ENCODE measurements around the gene LYST.
"Not testable (repeated sequence)": the region's sequence is repeated elsewhere in the genome, so short reads cannot be mapped to it uniquely, and the experiment has no call there.

LYST gene

DNA sequence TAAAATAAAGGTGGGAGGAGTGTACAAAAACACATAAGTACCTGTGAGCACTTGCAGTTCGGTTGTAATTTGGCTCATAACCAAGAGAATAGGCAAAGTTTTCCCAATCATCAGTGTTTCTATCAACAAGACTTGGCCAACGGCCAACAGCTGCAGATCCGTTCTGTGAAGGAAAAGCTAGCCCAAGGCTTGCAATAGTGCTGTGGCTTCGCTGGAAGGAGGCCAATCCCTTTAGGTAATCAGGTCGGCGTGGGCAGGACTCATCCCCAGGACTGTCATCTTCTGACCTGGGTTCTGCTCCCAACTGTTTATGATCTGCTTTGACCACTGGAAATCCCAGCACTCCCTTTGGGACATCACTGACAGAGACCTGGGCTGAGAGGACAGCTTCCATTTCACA, 107.8 kb downstream of the LYST start:
- no peak overlapping the region for H3K27ac ChIP-seq
- no peaks in the 10 kb centered on the region for H3K9me3 ChIP-seq (ENCODE audit: control insufficient read depth, low read length)
- no peaks in the 10 kb centered on the region for H3K79me2 ChIP-seq
- H3K4me2 ChIP-seq (ENCODE audit: low read length): no peak overlapping the region
- TF ChIP-seq, protein P1, sequence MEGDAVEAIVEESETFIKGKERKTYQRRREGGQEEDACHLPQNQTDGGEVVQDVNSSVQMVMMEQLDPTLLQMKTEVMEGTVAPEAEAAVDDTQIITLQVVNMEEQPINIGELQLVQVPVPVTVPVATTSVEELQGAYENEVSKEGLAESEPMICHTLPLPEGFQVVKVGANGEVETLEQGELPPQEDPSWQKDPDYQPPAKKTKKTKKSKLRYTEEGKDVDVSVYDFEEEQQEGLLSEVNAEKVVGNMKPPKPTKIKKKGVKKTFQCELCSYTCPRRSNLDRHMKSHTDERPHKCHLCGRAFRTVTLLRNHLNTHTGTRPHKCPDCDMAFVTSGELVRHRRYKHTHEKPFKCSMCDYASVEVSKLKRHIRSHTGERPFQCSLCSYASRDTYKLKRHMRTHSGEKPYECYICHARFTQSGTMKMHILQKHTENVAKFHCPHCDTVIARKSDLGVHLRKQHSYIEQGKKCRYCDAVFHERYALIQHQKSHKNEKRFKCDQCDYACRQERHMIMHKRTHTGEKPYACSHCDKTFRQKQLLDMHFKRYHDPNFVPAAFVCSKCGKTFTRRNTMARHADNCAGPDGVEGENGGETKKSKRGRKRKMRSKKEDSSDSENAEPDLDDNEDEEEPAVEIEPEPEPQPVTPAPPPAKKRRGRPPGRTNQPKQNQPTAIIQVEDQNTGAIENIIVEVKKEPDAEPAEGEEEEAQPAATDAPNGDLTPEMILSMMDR (IDR thresholded peaks at IDR 0.05): no peak
- H2AFZ ChIP-seq: no peak overlapping the region
- H3K9ac ChIP-seq: no peak overlapping the region
- no peaks in the 10 kb centered on the region for H3K27me3 ChIP-seq (ENCODE audit: control insufficient read depth, insufficient read depth, low read length)
- no peak overlapping the region for H3K4me3 ChIP-seq (ENCODE audit: low read depth, low read length)
- H3K4me1 ChIP-seq: no peaks in the 10 kb centered on the region
- no peaks in the 10 kb centered on the region for H3K36me3 ChIP-seq (ENCODE audit: control insufficient read depth, insufficient read depth, low read length)

DNA sequence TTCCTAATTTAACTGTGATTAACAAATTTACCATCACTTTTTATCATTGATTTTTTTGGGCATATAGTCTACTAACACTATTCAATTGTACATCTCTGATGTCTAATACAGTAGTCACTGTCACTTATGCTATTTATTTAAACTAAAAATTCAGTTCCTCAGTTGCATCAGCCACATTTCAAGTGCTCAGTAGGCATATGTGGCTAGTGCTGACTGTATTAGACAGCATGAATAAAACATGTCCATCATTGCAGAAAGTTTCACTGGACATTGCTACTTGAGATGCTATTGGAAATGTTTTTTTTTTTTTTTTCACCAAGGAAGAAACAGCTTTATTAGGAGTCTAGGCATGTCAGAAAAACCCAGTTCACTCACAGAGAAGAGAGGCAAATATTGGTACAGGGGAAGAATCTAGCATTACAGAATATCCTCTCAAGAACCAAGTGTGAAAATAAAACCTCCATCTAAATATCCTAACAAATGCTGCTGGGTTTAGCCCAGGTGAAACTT, 109.1 kb downstream of the LYST start:
- Histone ChIP-seq H3K36me3 (ENCODE audit: control insufficient read depth, insufficient read depth, low read length) (no peaks in the 10 kb centered on the region), H3K4me2 (ENCODE audit: low read length) (no peak overlapping the region), H3K9ac (no peak overlapping the region), H2AFZ (no peak overlapping the region), H3K27me3 (ENCODE audit: control insufficient read depth, insufficient read depth, low read length) (no peaks in the 10 kb centered on the region), H3K79me2 (no peaks in the 10 kb centered on the region), H3K4me3 (ENCODE audit: low read depth, low read length) (no peak overlapping the region), H3K9me3 (ENCODE audit: control insufficient read depth, low read length) (no peaks in the 10 kb centered on the region), H3K27ac (no peak overlapping the region), H3K4me1 (no peaks in the 10 kb centered on the region)
- TF ChIP-seq, protein P1 (IDR thresholded peaks at IDR 0.05): no peak

DNA sequence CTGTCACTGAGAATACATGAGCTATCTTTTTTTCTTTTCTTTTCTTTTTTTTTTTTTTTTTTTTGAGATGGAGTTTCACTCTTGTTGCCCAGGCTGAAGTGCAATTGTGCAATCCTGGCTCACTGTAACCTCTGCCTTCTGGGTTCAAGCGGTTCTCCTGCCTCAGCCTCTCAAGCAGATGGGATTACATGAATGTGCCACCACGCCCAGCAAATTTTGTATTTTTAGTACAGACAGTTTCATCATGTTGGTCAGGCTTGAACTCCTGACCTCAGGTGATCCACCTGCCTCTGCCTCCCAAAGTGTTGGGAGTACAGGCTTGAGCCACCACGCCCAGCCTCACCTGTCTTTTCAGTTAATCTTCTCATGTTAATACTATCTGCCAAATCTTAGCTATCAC, 112.5 kb downstream of the LYST start:
- H3K36me3 ChIP-seq (ENCODE audit: control insufficient read depth, insufficient read depth, low read length); H3K9ac ChIP-seq; H3K79me2 ChIP-seq; H3K4me1 ChIP-seq; H3K27me3 ChIP-seq (ENCODE audit: control insufficient read depth, insufficient read depth, low read length); H3K27ac ChIP-seq; H3K4me2 ChIP-seq (ENCODE audit: low read length); H3K4me3 ChIP-seq (ENCODE audit: low read depth, low read length); H2AFZ ChIP-seq; H3K9me3 ChIP-seq (ENCODE audit: control insufficient read depth, low read length): not testable (repeated sequence)

DNA sequence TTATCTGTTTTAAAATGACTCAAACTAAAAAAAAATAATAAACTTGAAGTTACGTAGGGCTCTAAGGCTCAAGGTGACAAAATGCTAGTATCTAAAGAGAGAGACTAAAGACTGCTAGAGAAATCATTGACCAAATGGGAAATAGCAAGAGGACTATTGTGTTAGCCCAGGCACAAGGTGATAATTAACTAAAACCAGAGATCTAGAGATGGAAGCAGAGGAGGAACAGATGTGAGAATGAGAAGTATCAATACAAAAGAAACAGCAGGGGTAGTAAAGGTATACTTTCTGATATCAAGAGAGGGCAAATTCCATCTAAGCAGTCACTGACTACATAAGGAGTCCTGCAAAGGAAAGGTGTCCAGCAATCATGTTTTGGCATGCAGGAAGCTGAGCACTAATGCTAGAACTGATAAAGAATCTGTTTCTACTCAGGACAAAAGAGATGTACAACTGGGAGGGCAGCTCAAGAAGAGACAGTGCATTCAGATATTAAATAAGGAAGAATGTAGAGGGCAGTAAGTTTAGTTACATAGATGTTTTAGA, 116.9 kb downstream of the LYST start:
- TF ChIP-seq, protein P1 (IDR thresholded peaks at IDR 0.05): no peak
- H3K4me2 ChIP-seq (ENCODE audit: low read length): no peak overlapping the region
- no peak overlapping the region for H3K4me3 ChIP-seq (ENCODE audit: low read depth, low read length)
- no peaks in the 10 kb centered on the region for H3K4me1 ChIP-seq
- H3K9ac ChIP-seq: no peak overlapping the region
- H3K27ac ChIP-seq: no peak overlapping the region
- H2AFZ ChIP-seq: no peak overlapping the region
- H3K9me3 ChIP-seq (ENCODE audit: control insufficient read depth, low read length): no peaks in the 10 kb centered on the region
- H3K36me3 ChIP-seq (ENCODE audit: control insufficient read depth, insufficient read depth, low read length): no peaks in the 10 kb centered on the region
- no peaks in the 10 kb centered on the region for H3K27me3 ChIP-seq (ENCODE audit: control insufficient read depth, insufficient read depth, low read length)
- H3K79me2 ChIP-seq: no peaks in the 10 kb centered on the region

DNA sequence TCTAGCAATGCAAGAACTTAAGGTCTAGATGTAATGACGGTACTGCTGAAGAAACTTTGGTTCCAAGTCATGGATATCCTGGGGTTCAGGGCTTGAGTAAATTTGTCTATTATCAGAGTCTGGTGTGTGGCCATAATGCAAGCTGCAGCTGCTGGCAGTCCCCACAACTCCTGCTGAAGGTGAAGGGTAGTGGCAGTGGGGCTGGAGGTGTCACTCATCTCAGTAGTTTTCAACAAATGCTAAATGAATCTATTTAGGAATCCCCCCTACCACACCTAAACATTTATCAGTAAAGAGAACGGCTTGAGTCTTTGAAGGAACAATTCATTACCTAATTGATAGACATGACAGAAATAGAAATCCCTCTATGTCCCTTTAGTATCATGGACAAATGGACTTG, 118.0 kb downstream of the LYST start:
- Histone ChIP-seq H3K79me2 (no peaks in the 10 kb centered on the region), H3K9me3 (ENCODE audit: control insufficient read depth, low read length) (no peaks in the 10 kb centered on the region), H3K27ac (no peak overlapping the region), H3K9ac (no peak overlapping the region), H3K36me3 (ENCODE audit: control insufficient read depth, insufficient read depth, low read length) (no peaks in the 10 kb centered on the region), H2AFZ (no peak overlapping the region), H3K4me3 (ENCODE audit: low read depth, low read length) (no peak overlapping the region), H3K4me1 (no peaks in the 10 kb centered on the region), H3K27me3 (ENCODE audit: control insufficient read depth, insufficient read depth, low read length) (no peaks in the 10 kb centered on the region), H3K4me2 (ENCODE audit: low read length) (no peak overlapping the region)
- TF ChIP-seq, protein P1 (IDR thresholded peaks at IDR 0.05): no peak

All from parathyroid adenoma (tissue), 2 donors.